ENCODE data around the gene CRACR2A. TPM values are rescaled to one million over a fixed set of nuclear protein-coding genes. Genes with fewer than 3 reads are reported as not detected.

CRACR2A gene
- polyA plus RNA-seq, 1 experiment = 1.4 TPM

DNA sequence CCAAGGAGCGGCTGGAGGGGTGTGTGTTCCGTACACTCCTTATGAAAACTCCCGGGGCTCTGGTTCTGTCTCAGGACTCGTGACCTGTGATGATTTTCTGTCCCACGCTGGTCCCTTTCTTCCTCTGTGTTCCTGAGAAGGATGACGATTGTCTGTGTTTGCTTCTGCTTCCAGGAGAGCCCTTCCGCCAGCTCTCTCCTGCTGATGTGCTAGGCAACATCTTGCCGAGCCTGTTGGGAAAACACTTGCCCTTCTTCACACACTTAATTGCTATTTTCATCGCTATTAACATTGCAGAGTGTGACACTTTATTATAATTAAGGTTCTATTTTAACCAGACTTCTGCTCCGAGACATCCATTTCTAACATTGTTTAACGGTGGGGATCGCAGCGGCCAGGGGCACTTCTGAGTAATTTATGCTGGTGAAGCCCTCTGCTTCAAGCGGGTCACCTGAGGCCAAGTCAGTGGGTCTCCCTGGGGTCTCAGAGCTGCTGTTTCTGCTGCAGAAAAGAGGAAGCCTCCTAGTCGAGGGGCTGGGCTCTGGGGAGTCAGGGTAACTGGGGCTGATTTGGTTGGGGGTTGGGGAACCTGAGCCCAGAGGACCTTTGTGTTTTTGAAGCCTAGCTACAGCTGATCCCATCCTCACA is 173.3 kb downstream of the CRACR2A start:
- H3K4me3 ChIP-seq (ENCODE audit: low read depth, low read length) = no peak overlapping the region
- ChIA-PET CTCF (no interaction called here), POLR2A (no interaction called here)
- DNase-seq (ENCODE audit: low read depth) = no peak
- peaks cover 3% of the 10 kb centered on the region for H3K27me3 ChIP-seq (ENCODE audit: control insufficient read depth, insufficient read depth, low read length)
- TF ChIP-seq, protein P1, sequence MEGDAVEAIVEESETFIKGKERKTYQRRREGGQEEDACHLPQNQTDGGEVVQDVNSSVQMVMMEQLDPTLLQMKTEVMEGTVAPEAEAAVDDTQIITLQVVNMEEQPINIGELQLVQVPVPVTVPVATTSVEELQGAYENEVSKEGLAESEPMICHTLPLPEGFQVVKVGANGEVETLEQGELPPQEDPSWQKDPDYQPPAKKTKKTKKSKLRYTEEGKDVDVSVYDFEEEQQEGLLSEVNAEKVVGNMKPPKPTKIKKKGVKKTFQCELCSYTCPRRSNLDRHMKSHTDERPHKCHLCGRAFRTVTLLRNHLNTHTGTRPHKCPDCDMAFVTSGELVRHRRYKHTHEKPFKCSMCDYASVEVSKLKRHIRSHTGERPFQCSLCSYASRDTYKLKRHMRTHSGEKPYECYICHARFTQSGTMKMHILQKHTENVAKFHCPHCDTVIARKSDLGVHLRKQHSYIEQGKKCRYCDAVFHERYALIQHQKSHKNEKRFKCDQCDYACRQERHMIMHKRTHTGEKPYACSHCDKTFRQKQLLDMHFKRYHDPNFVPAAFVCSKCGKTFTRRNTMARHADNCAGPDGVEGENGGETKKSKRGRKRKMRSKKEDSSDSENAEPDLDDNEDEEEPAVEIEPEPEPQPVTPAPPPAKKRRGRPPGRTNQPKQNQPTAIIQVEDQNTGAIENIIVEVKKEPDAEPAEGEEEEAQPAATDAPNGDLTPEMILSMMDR (IDR thresholded peaks at IDR 0.05; ENCODE audit: insufficient read depth, low read depth, low read length) = no peak
- H3K36me3 ChIP-seq (ENCODE audit: control insufficient read depth, insufficient read depth, low read length) = no peaks in the 10 kb centered on the region

DNA sequence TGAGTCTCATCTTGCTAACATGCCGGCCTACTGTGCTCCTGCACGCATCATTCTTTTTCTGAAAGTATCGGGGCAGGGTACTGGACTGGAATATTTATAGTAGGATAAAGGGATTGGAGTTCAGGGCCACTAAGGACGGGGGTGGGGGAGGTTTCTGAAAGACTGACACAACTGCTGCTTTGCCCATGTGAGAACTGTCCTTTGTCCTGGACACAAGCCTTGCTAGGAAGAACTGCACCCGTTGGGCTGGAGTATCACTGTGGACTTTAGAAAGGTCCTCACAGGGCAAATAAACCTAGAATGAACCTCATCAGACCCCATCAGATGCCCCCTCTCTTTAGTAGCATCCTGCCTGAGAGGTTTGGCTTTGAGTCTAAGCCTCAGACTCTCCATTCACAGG is 174.4 kb downstream of the CRACR2A start:
- Histone ChIP-seq H3K27me3 (ENCODE audit: control insufficient read depth, insufficient read depth, low read length) (peaks cover 3% of the 10 kb centered on the region), H3K36me3 (ENCODE audit: control insufficient read depth, insufficient read depth, low read length) (no peaks in the 10 kb centered on the region), H3K4me3 (ENCODE audit: low read depth, low read length) (no peak overlapping the region)
- ChIA-PET CTCF (no interaction called here), POLR2A (no interaction called here)
- TF ChIP-seq, protein P1 (IDR thresholded peaks at IDR 0.05; ENCODE audit: insufficient read depth, low read depth, low read length) = no peak
- no peak for DNase-seq (ENCODE audit: low read depth)

DNA sequence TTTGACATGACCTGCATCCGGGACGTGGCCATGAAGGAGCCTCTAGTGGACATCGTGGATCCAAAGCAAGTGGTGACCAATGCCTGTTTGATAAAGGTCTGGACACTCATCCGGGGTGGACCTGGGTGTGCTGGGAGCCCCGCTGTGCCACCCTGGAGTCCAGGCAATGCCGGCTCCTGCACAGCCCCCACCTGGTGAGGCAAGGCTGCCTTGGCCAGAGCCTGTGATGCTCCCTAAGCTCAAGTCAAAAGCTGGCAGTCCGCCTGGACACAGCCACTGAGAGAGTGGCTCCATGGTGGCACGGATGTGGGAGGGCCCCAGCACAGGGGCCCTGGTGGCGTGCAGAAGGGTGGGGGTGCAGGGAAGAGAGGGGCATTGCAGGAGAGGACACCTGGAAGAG is 176.0 kb downstream of the CRACR2A start:
- TF ChIP-seq, protein P1 (IDR thresholded peaks at IDR 0.05; ENCODE audit: insufficient read depth, low read depth, low read length) = no peak
- ChIA-PET CTCF (no interaction called here), POLR2A (no interaction called here)
- H3K4me3 ChIP-seq (ENCODE audit: low read depth, low read length) = no peak overlapping the region
- peaks cover 3% of the 10 kb centered on the region for H3K27me3 ChIP-seq (ENCODE audit: control insufficient read depth, insufficient read depth, low read length)
- no peak for DNase-seq (ENCODE audit: low read depth)
- H3K36me3 ChIP-seq (ENCODE audit: control insufficient read depth, insufficient read depth, low read length) = no peaks in the 10 kb centered on the region

DNA sequence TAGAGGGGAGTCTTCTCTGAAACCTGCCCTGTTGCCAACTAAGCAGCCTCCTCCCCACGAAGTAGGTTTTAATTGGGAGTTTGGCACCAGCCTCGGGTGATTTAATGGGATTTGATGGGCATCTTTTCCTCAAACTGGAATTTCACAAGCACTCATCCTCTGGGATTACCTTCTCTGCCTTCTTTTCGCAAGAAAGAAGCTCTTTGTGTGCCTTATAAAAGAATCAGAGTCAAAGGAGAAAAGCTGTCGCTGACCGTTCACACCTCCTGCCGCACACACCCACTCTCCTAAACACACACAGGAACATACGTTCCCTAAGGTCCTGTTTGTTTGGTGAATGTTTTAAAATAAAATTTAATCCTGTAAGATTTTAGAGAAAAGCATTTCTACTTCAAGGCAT is 177.9 kb downstream of the CRACR2A start:
- DNase-seq (ENCODE audit: low read depth) = no peak
- POLR2A ChIA-PET = no interaction called here
- no peak overlapping the region for H3K4me3 ChIP-seq (ENCODE audit: low read depth, low read length)
- CTCF ChIA-PET = interaction anchor here (1.0 kb wide), 1 partner anchor 10 kb away, joined by 3 read pairs; no protein-coding TSS in a partner anchor
- peaks cover 3% of the 10 kb centered on the region for H3K27me3 ChIP-seq (ENCODE audit: control insufficient read depth, insufficient read depth, low read length)
- H3K36me3 ChIP-seq (ENCODE audit: control insufficient read depth, insufficient read depth, low read length) = no peaks in the 10 kb centered on the region
- TF ChIP-seq, protein P1 (IDR thresholded peaks at IDR 0.05; ENCODE audit: insufficient read depth, low read depth, low read length) = no peak

DNA sequence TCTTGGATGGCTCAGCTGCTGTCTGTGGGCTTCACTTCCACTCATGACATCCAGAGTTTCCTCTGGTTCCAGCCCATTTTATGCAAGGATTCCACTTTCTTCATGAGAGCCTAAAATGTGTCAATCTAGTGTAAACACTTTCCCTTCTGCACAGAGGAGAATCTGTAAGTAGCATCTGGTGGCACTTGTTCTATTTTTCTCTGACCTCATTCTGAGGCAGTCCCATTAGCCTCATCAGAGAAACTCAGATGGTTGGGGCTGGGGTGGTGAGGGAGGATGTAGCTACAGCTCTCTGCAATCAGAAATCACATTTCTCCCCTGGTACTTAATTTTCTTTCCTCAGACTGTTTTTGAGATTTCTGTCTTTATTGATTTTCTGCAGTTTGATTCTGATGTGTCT is 180.3 kb downstream of the CRACR2A start:
- Histone ChIP-seq H3K36me3 (ENCODE audit: control insufficient read depth, insufficient read depth, low read length) (no peaks in the 10 kb centered on the region), H3K27me3 (ENCODE audit: control insufficient read depth, insufficient read depth, low read length) (peaks cover 2% of the 10 kb centered on the region), H3K4me3 (ENCODE audit: low read depth, low read length) (no peak overlapping the region)
- ChIA-PET POLR2A (no interaction called here), CTCF (no interaction called here)
- TF ChIP-seq, protein P1 (IDR thresholded peaks at IDR 0.05; ENCODE audit: insufficient read depth, low read depth, low read length) = no peak
- DNase-seq (ENCODE audit: low read depth) = no peak

Data from BJ (cell line).